NCI-H2107 (cell line): ENCODE data around the gene CISH.
A peak's percentile ranks its signal among the peaks of the same experiment; 100 is the strongest.

Experiments
- DNase-seq: peaks from one replicate; lab custom pipeline; 2025; lab: John Stamatoyannopoulos, UW

The CISH gene

GRCh38 chr3:50612970-50613846 is 1.6 kb upstream of the CISH start:
- no peak for DNase-seq

- no peak for DNase-seq
These were observed 784 bp upstream of the CISH start for GRCh38 chr3:50612234-50612882.

GRCh38 chr3:50610992-50611463 is 546 bp downstream of the CISH start:
- no peak for DNase-seq

- DNase-seq, result no peak
These were observed 1.2 kb downstream of the CISH start for GRCh38 chr3:50610181-50610971.

- DNase-seq, result no peak
These were observed 1.9 kb downstream of the CISH start for GRCh38 chr3:50609763-50610085.

- no peak for DNase-seq
These were observed 2.4 kb downstream of the CISH start for GRCh38 chr3:50609071-50609762.

GRCh38 chr3:50608278-50608677 is 3.3 kb downstream of the CISH start:
- DNase-seq, result no peak

GRCh38 chr3:50607271-50608091 is 4.1 kb downstream of the CISH start:
- no peak for DNase-seq

GRCh38 chr3:50606596-50606995 is 5.0 kb downstream of the CISH start:
- DNase-seq, result no peak

GRCh38 chr3:50605901-50606326 is 5.7 kb downstream of the CISH start:
- no peak for DNase-seq

GRCh38 chr3:50604628-50605588 is 6.7 kb downstream of the CISH start:
- no peak for DNase-seq

GRCh38 chr3:50604110-50604621 is 7.4 kb downstream of the CISH start:
- DNase-seq, result no peak

GRCh38 chr3:50603261-50604109 is 8.1 kb downstream of the CISH start:
- no peak for DNase-seq

- DNase-seq, result no peak
These were observed 8.9 kb downstream of the CISH start for GRCh38 chr3:50602595-50603191.

GRCh38 chr3:50600841-50601591 is 10.6 kb downstream of the CISH start:
- peak; percentile 80 for DNase-seq

- DNase-seq, result no peak
These were observed 11.3 kb downstream of the CISH start for GRCh38 chr3:50600141-50600753.

- DNase-seq, result no peak
These were observed 11.9 kb downstream of the CISH start for GRCh38 chr3:50599716-50600118.
